ENCODE results near the gene MRPS6.

DNA sequence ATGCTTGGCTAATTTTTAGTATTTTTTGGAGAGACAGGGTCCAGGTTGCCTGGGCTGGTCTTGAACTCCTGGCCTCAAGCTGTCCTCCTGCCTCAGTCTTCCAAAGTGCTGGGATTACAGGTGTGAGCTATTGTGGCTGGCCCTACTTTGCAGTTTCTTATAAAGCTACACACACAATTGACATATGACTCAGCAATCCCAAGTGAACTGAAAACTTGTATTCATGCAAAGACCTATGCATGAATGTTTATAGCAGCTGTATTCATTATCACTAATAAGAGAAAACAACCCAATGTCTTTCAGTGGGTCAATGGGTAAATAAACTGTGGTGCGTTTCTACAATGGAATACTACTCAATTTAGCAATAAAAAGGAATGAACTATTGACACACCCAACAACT is 103.1 kb downstream of the MRPS6 start:
- no peak for TF ChIP-seq EP300 (IDR thresholded peaks at IDR 0.05)
- TF ChIP-seq, protein P1, sequence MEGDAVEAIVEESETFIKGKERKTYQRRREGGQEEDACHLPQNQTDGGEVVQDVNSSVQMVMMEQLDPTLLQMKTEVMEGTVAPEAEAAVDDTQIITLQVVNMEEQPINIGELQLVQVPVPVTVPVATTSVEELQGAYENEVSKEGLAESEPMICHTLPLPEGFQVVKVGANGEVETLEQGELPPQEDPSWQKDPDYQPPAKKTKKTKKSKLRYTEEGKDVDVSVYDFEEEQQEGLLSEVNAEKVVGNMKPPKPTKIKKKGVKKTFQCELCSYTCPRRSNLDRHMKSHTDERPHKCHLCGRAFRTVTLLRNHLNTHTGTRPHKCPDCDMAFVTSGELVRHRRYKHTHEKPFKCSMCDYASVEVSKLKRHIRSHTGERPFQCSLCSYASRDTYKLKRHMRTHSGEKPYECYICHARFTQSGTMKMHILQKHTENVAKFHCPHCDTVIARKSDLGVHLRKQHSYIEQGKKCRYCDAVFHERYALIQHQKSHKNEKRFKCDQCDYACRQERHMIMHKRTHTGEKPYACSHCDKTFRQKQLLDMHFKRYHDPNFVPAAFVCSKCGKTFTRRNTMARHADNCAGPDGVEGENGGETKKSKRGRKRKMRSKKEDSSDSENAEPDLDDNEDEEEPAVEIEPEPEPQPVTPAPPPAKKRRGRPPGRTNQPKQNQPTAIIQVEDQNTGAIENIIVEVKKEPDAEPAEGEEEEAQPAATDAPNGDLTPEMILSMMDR (IDR thresholded peaks at IDR 0.05) = no peak
